Activated CD8-positive, alpha-beta memory T cell treated with anti-CD3 and anti-CD28 coated beads, Interleukin-2, amount 50 U/mL, for 48 hours (primary cell): ENCODE results near the gene LRIG3.

Experiments
- DNase-seq: peaks from one replicate; pipeline ENCODE4 v3.0.0-alpha.2; 2020

LRIG3 gene

GRCh38 chr12:58932806-58933681, 12.7 kb upstream of the LRIG3 start:
- no peak for DNase-seq

DNA sequence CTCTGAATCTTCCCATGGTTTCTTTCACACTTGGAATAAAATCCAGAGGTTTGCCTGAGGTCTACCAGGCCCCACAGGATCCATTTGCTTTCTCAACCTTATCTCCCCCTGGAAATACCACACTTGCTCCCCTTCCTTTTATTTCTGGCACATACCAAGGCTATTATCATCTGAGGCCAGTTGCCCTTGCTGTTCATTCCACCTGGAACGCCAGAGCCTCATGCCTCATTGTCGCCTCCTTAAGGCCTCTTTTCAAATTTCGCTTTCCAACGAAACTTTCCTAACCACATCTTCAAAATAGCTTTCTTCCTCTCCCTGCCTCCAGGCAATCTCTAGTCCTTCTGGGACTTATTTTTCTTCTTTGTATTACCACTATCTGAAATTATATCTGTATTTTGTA, 11.2 kb upstream of the LRIG3 start:
- DNase-seq: no peak

DNA sequence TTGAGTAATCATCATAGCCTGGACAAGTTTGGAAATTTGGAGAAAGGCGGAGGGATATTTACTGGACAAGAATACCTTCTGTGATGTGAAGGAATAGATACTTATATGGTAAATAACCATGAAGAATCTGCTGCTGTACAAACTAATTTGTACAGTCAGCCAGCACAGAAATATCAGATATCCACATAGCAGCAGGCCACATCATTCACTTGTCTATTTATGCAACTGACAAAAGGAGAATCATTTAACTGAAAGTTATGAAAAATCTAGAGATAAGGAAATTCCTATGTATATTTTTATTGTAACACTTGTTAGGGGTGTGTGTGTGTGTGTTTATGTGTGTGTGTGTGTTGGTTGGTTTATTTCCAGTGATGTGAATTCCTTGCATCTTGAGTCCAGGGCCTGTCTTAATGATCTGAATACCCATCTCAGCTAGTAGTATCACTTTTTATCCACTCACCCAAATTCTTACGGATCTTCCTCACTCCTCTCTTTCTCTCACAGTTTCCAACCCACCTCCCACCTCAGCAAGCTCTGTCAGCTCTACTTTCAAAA, 10.5 kb upstream of the LRIG3 start:
- no peak for DNase-seq

DNA sequence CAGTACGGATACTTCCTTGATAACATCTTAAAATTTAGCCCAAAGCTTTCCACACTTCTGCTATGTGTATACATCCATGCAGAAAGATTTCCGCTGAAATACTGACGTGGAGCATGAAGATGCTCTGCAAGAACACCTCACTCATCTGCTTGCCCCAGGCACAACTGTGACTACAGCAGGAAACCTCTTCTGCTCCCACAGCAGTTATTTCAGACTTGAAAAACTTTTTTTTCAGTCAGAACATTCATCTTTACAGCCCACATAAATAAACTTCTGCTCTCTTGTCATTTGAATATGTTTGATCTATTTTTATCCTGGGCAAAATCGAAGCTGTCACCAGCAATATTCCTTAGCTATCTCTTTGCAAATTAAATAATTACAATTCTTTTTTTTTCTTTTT, 6.8 kb upstream of the LRIG3 start:
- no peak for DNase-seq

- no peak for DNase-seq
These were observed 6.3 kb upstream of the LRIG3 start for GRCh38 chr12:58926586-58926985.

GRCh38 chr12:58925751-58926150, 5.4 kb upstream of the LRIG3 start:
- no peak for DNase-seq

DNA sequence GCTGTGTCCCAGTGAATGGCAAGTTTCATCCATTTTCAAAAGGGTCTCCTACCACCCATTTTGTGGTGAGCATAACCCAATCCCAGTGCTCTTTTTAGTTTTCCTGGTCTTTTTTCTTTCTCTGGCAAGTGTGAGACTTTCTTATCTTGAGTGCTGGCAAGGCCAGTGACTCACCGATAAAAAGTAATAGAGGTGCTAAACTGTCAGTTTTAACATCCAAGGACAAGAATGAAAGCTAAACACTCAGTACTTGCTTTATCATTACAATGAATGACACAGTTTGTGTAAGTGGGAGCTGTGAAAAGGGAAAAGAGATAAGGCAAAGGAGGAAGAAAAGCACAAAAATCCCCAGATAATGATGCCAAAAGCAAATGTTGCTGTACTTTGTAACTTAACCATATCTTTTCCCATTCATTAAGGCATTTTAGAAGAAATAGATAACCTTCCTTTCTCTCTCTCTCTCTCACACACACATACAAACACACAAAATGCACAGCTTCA, 4.9 kb upstream of the LRIG3 start:
- DNase-seq: no peak

GRCh38 chr12:58924652-58925051, 4.3 kb upstream of the LRIG3 start:
- no peak for DNase-seq

GRCh38 chr12:58923781-58924180, 3.5 kb upstream of the LRIG3 start:
- no peak for DNase-seq

DNA sequence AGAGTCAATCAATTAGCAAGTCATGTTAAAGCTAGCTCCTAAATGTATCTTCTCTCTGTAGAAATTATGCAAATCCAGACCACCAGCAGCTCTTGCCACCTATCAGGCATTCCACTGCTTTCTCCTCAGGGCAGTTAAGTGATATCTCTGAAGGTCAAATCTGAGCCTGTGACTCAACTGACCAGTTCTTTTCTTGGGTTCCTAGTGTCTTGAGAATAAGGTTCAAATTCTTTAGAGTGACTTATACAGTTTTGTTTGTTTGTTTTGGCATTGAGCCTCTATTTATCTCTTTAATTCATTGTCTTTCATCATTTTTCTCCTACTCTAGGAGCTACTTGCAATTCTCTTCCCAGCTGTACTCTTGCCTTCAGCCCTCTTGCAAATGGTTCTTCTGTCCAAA, 2.5 kb upstream of the LRIG3 start:
- DNase-seq: no peak

GRCh38 chr12:58920961-58921861, 907 bp upstream of the LRIG3 start:
- DNase-seq: no peak

DNA sequence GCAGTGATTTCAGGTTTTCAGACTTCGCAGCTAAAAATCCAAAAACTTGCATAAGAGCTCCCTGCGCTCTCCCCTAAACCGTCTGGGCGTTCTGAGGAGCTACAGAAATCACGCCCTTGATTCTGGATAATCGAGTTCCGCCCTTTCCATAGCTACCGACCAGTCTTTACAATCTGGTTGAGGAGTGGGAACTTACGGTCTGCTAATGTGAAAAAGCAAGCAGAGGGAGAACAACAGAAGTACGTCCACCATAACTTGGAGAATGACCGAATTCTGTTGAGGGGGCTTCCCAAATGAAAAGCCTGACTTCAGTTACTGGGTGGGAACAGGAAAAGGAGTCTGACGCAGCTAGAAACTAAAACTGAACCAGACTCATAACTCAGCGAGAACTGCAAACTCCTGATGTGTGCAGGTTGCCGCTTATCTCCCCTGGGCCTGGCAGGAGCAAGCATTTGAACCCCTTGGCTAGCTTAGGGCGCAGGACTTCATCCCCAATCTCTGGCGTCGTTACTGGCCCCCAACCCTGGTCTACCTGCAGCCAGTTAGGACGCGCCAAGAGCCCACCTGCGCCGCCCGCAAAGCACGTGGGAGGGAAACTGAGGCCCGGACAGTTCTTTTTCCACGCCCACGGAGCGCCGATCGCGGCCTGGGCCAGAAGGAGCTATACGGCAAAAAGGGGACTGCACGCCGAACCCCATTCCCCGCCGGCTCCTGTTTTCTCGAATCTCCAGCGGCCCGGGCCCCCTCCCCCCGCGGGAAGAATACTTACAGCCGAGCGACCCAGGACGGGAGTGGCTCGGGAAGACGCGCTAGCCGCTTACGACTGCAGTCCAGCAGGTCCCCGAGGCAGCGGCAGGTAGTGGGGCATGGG, 838 bp downstream of the LRIG3 start:
- no peak for DNase-seq

DNA sequence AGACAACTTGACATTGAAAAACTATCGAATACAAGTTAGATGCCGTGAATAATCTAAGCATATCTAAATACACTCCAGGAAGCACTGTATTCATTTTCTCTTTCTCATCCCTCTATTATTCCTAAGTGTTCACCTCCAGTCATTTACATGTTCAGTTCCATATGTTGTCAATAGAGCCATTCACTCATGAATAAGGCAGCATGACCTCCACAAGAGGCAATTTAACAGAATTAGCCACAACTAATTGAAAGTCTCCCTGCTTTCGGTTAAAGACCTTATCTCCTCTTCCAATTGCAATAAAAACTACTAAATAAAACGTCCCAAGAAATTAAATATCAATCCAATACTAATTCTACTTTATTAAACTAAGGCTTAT, 1.8 kb downstream of the LRIG3 start:
- DNase-seq: no peak

DNA sequence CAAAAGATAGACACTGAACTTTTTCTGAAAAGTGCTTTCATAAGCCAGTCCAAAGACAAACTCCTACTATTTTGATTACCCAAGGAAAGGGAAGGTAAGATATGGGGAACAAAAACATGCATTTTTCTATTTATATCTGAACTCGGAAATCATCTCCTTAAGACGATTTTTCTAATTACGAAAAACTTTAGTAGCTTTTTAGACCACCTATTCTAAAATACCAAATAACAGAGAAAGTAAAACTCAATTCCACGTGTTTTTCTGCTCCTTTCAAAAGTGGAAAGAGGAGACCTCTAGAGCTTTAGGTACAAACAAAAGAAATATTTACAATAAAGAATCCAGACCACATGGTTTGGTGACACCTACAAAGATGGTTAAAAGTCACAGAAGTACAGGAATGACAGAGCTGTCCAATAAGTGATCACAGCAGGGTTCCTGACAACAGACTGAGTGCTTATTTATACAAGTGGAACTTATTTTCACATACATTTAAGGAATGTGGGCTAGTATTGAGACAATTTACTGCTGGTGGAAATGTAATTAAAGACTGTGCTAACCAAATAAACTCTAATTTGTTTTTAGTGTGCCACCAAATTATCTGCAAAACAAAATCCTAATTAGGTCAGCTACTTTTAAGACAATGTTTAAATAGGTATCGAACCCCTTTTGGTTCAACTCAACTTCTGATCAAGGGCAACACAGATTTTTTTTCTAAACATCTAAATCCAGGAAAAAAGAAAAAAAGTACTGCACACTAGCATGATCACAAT, 2.4 kb downstream of the LRIG3 start:
- no peak for DNase-seq

DNA sequence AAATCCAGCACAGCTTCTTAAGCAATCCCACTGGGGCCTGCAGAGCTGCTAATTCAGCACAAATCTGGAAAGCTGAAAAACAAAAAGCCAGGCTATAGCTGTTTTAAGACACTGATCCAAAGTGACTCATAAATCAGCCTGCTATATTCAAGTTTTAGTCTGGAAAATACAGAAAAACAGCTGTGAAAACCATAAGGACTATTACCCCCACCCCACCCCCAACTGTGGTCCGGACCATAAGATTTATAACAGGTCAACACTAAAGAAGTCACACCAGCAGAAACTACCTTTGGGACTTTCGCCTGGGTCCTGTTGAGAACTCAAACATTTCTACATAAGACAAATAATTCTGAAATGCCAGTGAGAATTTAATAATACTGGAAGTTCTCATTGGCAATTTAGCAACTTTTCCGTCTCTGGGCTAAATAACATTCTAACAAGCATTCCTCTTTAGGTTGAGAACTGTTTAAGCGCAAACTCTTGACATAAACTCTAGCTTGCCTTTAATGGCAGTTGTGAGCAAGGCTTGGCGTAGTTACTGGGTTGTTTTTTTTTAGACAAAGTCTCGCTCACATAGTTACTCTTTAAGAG, 3.3 kb downstream of the LRIG3 start:
- DNase-seq: no peak

DNA sequence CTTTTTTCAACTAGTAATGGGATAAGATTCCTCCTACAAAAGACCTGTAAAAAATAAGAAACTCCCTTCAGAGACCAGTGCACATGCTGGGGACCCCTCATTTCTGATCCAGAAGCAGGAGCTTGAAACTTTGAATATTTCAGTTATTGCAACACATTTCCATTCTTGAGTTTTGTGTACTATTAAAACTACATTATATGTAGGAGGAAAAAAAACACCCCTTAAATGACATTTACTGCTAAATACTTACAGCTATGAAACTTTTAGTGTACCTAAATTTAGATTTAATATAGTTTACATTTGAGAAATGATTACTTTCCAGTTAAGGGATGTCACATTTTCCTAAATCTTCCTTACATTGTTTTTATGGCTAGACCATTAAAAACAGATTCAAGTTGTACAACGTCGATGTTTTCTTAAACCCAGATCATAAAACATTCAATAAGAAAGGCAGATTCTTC, 4.1 kb downstream of the LRIG3 start:
- no peak for DNase-seq

GRCh38 chr12:58915634-58916033, 4.7 kb downstream of the LRIG3 start:
- no peak for DNase-seq

GRCh38 chr12:58915037-58915436, 5.3 kb downstream of the LRIG3 start:
- no peak for DNase-seq

DNA sequence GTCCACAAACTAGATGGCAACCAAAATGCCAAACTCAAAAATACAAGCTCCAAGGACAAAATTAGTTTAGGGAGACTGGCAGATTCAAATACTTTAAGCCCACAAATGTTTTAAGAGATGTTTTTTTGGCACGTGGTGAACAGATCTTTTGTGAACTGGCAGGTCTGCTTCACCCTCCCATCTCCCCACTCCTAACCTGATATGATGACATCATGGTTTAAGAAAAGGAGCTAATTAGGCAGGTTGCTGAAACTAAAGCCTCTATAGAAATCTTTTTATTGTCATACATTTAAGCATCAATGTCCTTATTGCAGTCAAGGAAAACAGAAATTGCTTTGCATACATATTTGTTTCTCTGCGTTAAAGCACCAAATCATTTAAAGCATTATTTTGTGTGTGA, 5.8 kb downstream of the LRIG3 start:
- DNase-seq: no peak

GRCh38 chr12:58907391-58907790, 12.9 kb downstream of the LRIG3 start:
- no peak for DNase-seq

GRCh38 chr12:58906917-58907316, 13.4 kb downstream of the LRIG3 start:
- DNase-seq: no peak
